HG02840 (cell line): ENCODE measurements around the gene ARL15.

ENCODE experiments used
- ATAC-seq: cut with Tn5 transposase; IDR thresholded peaks from one replicate; pipeline ENCODE4 v1.9.1; 2021; ENCODE audit warnings: mild to moderate bottlenecking, moderate library complexity, moderate number of reproducible peaks; ENCODE audit not compliant: unreplicated experiment, low FRiP score

ARL15 gene

GRCh38 chr5:54108136-54108535 lies 202.2 kb downstream of the ARL15 start:
- ATAC-seq: no peak

- no peak for ATAC-seq
Measured at GRCh38 chr5:54103871-54104270, 206.5 kb downstream of the ARL15 start.

- no peak for ATAC-seq
Measured at GRCh38 chr5:54098267-54098666, 212.1 kb downstream of the ARL15 start.

- no peak for ATAC-seq
Measured at GRCh38 chr5:54095969-54096368, 214.4 kb downstream of the ARL15 start.

GRCh38 chr5:54094706-54095105 lies 215.7 kb downstream of the ARL15 start:
- ATAC-seq: no peak

GRCh38 chr5:54093861-54094260 lies 216.5 kb downstream of the ARL15 start:
- ATAC-seq: no peak

- ATAC-seq: no peak
Measured at GRCh38 chr5:54093081-54093492, 217.3 kb downstream of the ARL15 start.

- ATAC-seq: no peak
Measured at GRCh38 chr5:54091307-54092130, 218.9 kb downstream of the ARL15 start.

GRCh38 chr5:54090495-54091120 lies 219.8 kb downstream of the ARL15 start:
- ATAC-seq: no peak

GRCh38 chr5:54088081-54088480 lies 222.3 kb downstream of the ARL15 start:
- no peak for ATAC-seq

GRCh38 chr5:54087436-54087835 lies 222.9 kb downstream of the ARL15 start:
- ATAC-seq: no peak

- no peak for ATAC-seq
Measured at GRCh38 chr5:54086191-54086590, 224.2 kb downstream of the ARL15 start.

- no peak for ATAC-seq
Measured at GRCh38 chr5:54084696-54085095, 225.7 kb downstream of the ARL15 start.

GRCh38 chr5:54083851-54084250 lies 226.5 kb downstream of the ARL15 start:
- no peak for ATAC-seq

GRCh38 chr5:54083245-54083644 lies 227.1 kb downstream of the ARL15 start:
- no peak for ATAC-seq

GRCh38 chr5:54081415-54081814 lies 229.0 kb downstream of the ARL15 start:
- no peak for ATAC-seq

- ATAC-seq: no peak
Measured at GRCh38 chr5:54080831-54081230, 229.5 kb downstream of the ARL15 start.

GRCh38 chr5:54073735-54074134 lies 236.6 kb downstream of the ARL15 start:
- ATAC-seq: no peak

GRCh38 chr5:54073131-54073530 lies 237.2 kb downstream of the ARL15 start:
- no peak for ATAC-seq

GRCh38 chr5:54066433-54066832 lies 243.9 kb downstream of the ARL15 start:
- no peak for ATAC-seq

GRCh38 chr5:54063817-54064216 lies 246.6 kb downstream of the ARL15 start:
- ATAC-seq: no peak

GRCh38 chr5:54062958-54063357 lies 247.4 kb downstream of the ARL15 start:
- ATAC-seq: no peak
